Fibroblast of pulmonary artery (primary cell): ENCODE measurements around the gene EP400.

Source experiments
- DNase-seq: peaks from one replicate; pipeline ENCODE4 v3.0.0-alpha.2; 2010; ENCODE audit warnings: low read depth
- H3K4me3 ChIP-seq: replicated peaks from 2 replicates; pipeline ENCODE4 v1.5.1; 2011; ENCODE audit warnings: low read depth, mild to moderate bottlenecking, control low read depth, low read length, moderate library complexity
- TF ChIP-seq, protein P1 (sequence below): IDR thresholded peaks from 2 replicates; pipeline ENCODE4 v1.5.1; 2011; ENCODE audit warnings: mild to moderate bottlenecking, control low read depth, low read length, inconsistent platforms; ENCODE audit errors: missing control alignments

EP400 gene

DNA sequence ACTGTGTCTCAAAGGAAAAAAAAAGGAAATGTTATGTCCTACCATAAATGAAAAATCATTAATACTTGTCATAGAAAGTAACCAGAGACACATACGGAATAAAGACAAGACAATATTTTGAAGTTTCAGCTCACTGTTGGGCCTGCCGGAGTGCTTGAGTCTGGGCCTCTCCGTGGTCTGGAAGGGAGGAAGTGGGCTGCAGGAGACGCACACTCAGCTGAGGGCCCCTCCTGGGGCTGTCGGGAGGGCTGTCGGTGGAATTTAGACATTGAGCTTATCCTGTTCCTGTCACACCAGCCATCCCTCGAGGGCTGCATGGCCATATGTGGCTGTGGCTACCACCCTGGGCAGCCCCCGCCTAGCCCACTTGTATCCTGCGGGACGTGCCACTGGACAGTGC is 113.7 kb downstream of the EP400 start:
- TF ChIP-seq, protein P1, sequence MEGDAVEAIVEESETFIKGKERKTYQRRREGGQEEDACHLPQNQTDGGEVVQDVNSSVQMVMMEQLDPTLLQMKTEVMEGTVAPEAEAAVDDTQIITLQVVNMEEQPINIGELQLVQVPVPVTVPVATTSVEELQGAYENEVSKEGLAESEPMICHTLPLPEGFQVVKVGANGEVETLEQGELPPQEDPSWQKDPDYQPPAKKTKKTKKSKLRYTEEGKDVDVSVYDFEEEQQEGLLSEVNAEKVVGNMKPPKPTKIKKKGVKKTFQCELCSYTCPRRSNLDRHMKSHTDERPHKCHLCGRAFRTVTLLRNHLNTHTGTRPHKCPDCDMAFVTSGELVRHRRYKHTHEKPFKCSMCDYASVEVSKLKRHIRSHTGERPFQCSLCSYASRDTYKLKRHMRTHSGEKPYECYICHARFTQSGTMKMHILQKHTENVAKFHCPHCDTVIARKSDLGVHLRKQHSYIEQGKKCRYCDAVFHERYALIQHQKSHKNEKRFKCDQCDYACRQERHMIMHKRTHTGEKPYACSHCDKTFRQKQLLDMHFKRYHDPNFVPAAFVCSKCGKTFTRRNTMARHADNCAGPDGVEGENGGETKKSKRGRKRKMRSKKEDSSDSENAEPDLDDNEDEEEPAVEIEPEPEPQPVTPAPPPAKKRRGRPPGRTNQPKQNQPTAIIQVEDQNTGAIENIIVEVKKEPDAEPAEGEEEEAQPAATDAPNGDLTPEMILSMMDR, result no peak
- no peak overlapping the region for H3K4me3 ChIP-seq
- DNase-seq, result no peak

DNA sequence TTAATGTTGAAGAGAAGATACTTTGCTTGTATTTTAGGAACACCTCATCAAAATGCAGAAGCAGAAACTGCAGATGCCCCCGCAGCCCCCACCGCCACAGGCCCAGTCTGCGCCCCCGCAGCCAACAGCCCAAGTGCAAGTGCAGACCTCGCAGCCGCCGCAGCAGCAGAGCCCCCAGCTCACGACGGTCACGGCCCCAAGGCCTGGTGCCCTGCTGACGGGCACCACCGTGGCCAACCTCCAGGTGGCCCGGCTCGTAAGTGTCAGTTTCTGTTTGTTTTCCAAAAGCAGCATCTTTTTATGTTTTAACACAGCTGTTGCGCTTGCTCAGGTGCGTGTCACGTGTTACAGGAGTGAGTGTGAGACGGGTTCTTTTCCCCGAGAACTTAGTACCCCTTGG is 114.9 kb downstream of the EP400 start:
- no peak overlapping the region for H3K4me3 ChIP-seq
- DNase-seq, result no peak
- TF ChIP-seq, protein P1, result no peak

DNA sequence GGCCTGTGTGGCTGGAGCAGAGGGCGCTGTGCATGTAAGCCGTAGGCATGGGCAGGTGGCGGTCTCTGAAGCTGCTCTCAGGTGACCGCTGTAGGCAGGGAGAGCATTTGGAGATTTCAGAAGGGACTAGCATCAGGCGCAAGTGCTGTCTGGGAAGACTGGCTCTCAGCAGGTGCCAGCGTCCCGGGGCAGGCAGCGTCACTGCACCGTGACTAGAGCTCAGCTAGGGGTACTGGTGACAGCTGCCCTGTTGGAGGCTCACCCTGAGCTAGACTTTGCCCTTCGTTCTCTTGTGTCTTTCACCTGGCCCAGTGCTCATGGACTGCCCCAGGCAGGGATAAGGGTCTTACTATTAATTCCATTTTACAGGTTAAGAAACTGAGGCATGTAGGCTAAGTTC is 115.5 kb downstream of the EP400 start:
- TF ChIP-seq, protein P1, result no peak
- DNase-seq, result no peak
- H3K4me3 ChIP-seq, result no peak overlapping the region

DNA sequence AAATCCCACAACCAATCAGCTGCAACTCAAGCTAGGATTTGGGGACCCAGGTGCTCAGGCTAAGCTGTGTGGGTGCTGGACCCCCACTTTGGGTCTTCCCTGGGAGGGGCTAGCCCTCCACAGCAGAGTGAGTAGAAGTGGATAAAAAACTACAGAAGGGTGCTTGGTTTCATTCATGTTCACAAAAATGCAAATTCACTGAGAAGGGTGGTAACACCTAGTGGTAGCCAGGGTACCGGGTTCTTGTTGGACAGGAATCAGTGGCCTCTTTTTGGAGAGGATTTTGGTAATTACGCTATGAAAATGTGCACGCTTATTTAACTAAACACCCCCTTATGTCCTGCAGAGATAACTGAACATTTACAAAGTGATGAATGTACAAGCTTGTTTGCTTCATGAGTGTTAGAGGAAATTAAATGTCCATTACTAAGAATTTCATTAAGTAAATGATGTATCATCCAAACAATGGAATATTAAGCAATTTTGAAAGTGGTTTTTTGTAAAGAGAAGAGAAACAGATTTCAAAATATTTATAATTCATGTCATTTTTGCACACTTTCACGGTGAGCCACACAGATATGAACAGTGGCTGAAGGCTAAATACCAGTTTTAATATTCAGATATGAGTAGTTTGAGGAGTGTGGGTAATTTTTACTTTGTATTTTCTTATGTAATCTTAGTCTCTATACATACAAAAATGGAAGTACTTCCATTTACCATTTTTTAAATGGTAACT is 116.0 kb downstream of the EP400 start:
- DNase-seq, result no peak
- TF ChIP-seq, protein P1, result no peak
- no peak overlapping the region for H3K4me3 ChIP-seq

DNA sequence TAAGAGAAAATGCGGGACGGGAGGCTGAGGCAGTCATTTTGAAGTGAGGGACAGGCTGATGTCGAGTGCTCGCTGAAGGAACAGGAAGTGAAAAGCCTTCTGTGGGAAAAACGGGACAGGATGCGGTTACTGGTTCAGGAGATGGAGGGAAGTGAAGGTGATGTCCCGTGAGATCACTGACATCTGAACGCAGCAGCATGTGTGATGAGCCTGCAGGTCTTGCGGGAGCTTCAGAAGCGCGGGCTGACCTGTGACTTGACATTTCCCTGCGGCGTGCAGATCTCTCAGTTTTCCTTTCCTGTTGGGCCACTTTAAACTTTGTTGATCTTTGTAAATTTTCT is 116.6 kb downstream of the EP400 start:
- no peak for DNase-seq
- TF ChIP-seq, protein P1, result no peak
- no peak overlapping the region for H3K4me3 ChIP-seq

DNA sequence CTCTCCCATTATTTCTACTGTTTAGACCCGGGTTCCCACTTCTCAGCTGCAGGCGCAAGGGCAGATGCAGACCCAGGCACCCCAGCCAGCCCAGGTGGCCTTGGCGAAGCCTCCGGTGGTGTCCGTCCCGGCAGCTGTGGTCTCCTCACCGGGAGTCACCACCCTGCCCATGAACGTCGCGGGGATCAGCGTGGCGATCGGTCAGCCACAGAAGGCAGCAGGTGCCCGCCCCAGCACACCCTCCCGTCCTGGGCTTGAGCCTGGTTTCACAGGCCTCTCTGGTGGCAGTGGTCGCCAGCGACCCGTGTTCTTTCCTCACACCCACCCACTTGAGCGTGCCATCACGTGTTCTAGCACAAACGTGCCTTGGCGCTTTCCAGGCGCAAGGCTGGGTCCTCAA is 117.0 kb downstream of the EP400 start:
- TF ChIP-seq, protein P1, result no peak
- no peak for DNase-seq
- H3K4me3 ChIP-seq, result no peak overlapping the region

DNA sequence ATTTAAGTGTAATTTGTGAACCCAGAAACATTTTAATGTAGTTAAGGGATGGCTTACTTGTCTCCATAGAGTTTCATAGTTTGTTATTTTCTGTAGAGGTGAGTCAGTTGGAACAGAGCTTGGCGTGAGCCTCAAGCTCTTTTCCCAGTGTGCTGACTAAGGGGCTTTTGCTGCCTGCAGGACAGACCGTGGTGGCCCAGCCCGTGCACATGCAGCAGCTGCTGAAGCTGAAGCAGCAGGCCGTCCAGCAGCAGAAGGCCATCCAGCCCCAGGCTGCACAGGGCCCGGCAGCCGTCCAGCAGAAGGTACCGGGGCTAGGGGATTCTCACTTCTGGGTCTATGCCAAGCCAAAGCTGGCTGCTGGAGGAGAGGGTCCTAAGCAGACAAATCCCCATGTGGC is 117.4 kb downstream of the EP400 start:
- TF ChIP-seq, protein P1, result no peak
- DNase-seq, result no peak
- H3K4me3 ChIP-seq, result no peak overlapping the region
